ENCODE data around the gene IL5.

Gene IL5

DNA sequence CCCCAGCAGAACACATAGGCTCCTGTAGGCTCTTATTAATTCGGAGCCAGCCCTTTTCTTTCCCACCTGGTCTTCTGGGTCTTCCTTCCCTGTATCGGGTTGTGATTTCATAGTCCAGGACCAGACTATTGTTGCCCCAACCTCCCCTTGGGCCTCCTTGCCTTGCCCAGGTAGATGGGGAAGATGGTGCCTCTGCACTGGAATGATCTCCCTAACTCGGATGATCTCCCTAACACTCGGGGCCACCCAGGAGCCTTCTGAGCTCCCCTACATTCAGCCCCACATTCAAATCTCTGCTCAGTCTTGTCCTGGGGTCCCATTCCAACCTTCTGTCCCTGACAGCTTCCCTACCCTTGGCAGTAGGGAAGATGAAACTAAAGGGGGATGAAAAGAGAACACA lies 50.1 kb downstream of the IL5 start:
- no peak overlapping the region for H3K4me3 ChIP-seq (ENCODE audit: low read depth, low read length)
- TF ChIP-seq, protein P1, sequence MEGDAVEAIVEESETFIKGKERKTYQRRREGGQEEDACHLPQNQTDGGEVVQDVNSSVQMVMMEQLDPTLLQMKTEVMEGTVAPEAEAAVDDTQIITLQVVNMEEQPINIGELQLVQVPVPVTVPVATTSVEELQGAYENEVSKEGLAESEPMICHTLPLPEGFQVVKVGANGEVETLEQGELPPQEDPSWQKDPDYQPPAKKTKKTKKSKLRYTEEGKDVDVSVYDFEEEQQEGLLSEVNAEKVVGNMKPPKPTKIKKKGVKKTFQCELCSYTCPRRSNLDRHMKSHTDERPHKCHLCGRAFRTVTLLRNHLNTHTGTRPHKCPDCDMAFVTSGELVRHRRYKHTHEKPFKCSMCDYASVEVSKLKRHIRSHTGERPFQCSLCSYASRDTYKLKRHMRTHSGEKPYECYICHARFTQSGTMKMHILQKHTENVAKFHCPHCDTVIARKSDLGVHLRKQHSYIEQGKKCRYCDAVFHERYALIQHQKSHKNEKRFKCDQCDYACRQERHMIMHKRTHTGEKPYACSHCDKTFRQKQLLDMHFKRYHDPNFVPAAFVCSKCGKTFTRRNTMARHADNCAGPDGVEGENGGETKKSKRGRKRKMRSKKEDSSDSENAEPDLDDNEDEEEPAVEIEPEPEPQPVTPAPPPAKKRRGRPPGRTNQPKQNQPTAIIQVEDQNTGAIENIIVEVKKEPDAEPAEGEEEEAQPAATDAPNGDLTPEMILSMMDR (IDR thresholded peaks at IDR 0.05; ENCODE audit: low read depth, low read length): no peak
- H3K9me3 ChIP-seq: no peaks in the 10 kb centered on the region
- H3K36me3 ChIP-seq: no peaks in the 10 kb centered on the region
- no peaks in the 10 kb centered on the region for H3K27me3 ChIP-seq
- no peak for DNase-seq
- peaks cover 4% of the 10 kb centered on the region for H3K4me1 ChIP-seq

DNA sequence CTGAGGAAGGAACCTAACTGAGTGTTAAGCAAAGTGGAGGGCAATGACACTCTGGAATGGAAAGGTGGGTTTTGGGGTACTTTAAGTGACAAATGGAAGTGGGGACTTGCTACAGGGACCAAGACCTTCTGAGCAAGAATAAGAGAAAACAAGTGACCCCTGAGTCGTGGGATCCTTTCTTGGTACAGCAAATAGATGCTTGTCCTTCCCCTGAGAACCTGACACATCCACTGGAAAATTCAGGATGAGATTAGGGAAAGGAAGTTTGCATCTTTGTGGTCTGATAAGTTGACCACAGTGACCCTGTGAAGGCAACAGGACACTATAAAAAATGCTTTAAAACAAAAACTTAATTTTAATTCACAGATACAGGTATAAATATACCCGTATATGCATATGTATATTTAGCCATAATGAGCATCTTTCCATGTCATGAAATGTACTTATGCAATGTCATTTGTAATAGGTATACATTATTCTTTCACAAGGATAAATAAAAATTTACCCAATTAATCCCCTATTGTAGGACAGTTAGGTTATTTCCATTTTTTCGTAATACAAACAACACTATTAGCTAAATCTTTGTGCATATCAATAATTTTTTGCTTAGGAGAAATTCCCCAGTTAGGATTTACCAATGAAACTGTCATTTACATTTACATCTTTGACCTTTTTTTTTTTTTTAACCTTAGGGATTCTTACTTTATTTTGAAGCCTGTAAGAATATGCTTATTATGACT lies 50.8 kb downstream of the IL5 start:
- Histone ChIP-seq H3K4me1 (peaks cover 4% of the 10 kb centered on the region), H3K36me3 (no peaks in the 10 kb centered on the region), H3K9me3 (no peaks in the 10 kb centered on the region), H3K27me3 (no peaks in the 10 kb centered on the region), H3K4me3 (ENCODE audit: low read depth, low read length) (no peak overlapping the region)
- no peak for DNase-seq
- TF ChIP-seq, protein P1 (IDR thresholded peaks at IDR 0.05; ENCODE audit: low read depth, low read length): no peak

Data from BE2C (cell line).